Large intestine (tissue), 3 donors: ENCODE measurements around the gene ZNF236. TPM values are rescaled to one million over a fixed set of nuclear protein-coding genes. Genes with fewer than 3 reads are reported as not detected.

ENCODE experiments used
- DNase-seq, 2 donors: peaks; one replicate each; pipeline versions ENCODE4 v3.0.0 to v3.0.0-alpha.2; 2013
- H3K27ac ChIP-seq: one replicate; pipeline ENCODE4 v1.5.1; 2013; ENCODE audit warnings: low read length
- H3K27me3 ChIP-seq: 2 replicates; pipeline ENCODE4 v1.6.1; 2013; ENCODE audit warnings: low read length; ENCODE audit not compliant: control insufficient read depth, insufficient read depth
- H3K36me3 ChIP-seq: 2 replicates; pipeline ENCODE4 v1.6.1; 2013; ENCODE audit warnings: low read length; ENCODE audit not compliant: control insufficient read depth, insufficient read depth
- H3K4me1 ChIP-seq: one replicate; pipeline ENCODE4 v1.6.1; 2013; ENCODE audit warnings: low read length; ENCODE audit not compliant: control insufficient read depth, insufficient read depth
- H3K4me3 ChIP-seq: one replicate; pipeline ENCODE4 v1.5.1; 2013; ENCODE audit warnings: low read length
- H3K9me3 ChIP-seq: one replicate; pipeline ENCODE4 v1.6.1; 2013; ENCODE audit warnings: mild to moderate bottlenecking, low read depth, low read length, moderate library complexity; ENCODE audit not compliant: control insufficient read depth
- WGBS: methylation state at CpG from one replicate; pipeline ENCODE4 v1.1.5; 2013; ENCODE audit warnings: low lambda C conversion rate; ENCODE audit not compliant: insufficient coverage; 5-methylcytosine and 5-hydroxymethylcytosine counted together
- polyA plus RNA-seq: library from polyadenylated mRNA; unstranded; fragments of 120-200 nt; gene quantifications from one replicate; pipeline ENCODE4 v1.2.1, GENCODE V29; 2013

The ZNF236 gene
- polyA plus RNA-seq, 1 donor = 7.1 TPM

GRCh38 chr18:76837071-76837470 lies 14.7 kb downstream of the ZNF236 start:
- DNase-seq = no peak
- WGBS = 72% methylated on average over 2 of the region's 6 CpGs
- no peak overlapping the region for H3K27ac ChIP-seq

GRCh38 chr18:76838182-76838581 lies 15.8 kb downstream of the ZNF236 start:
- peak overlapping the region; percentile 35 for H3K27ac ChIP-seq

More at GRCh38 chr18:76837071-76837470, 14.7 kb downstream of the ZNF236 start:
- Histone ChIP-seq H3K9me3 (no peaks in the 10 kb centered on the region), H3K36me3 (no peaks in the 10 kb centered on the region), H3K27me3 (no peaks in the 10 kb centered on the region), H3K4me3 (no peak overlapping the region), H3K4me1 (peaks cover 11% of the 10 kb centered on the region)

DNA sequence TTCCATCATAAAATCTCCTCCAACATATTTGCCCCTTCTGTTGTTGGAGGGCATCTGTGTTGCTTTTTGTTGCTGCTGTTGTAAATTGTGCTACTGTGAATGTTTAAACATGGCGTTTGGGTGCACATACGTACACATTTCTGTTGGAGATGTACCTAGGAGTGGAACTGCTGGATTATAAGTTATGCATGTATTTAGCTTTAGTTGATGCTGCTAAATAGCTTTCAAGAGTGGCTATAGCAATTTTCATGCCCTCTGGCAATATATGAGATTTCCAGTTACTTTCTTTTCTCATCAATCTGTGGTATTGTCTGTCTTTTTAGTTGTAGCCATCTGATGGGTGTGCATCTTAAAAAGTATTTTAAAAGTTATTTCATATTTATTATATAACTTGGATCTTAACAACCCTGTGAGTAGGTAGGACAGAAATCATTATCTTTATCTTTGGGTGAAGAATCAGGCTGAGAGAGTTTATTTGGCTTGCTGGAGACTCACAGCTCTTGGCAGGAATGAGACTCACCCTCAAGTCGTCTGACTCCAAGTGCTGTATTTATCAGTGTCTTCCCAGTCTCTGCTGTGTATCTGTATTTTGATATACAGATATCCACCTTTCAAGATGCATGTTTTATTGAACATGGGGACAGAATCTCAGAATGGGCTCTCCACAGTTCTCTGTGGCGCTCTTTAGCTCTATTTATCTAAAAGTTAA lies 16.9 kb downstream of the ZNF236 start:
- no CpG with 5 or more reads among the region's 4 CpGs for WGBS
- H3K9me3 ChIP-seq = no peaks in the 10 kb centered on the region
- no peak overlapping the region for H3K27ac ChIP-seq
- peaks cover 11% of the 10 kb centered on the region for H3K4me1 ChIP-seq
- no peak overlapping the region for H3K4me3 ChIP-seq
- H3K27me3 ChIP-seq = no peaks in the 10 kb centered on the region
- no peaks in the 10 kb centered on the region for H3K36me3 ChIP-seq
- no peak for DNase-seq

More at GRCh38 chr18:76838182-76838581, 15.8 kb downstream of the ZNF236 start:
- H3K9me3 ChIP-seq = no peaks in the 10 kb centered on the region
- 0% methylated on average over 1 of the region's 3 CpGs for WGBS
- H3K27me3 ChIP-seq = no peaks in the 10 kb centered on the region
- peak; percentile 20 to 58 for DNase-seq
- no peak overlapping the region for H3K4me3 ChIP-seq
- peaks cover 11% of the 10 kb centered on the region for H3K4me1 ChIP-seq
- no peaks in the 10 kb centered on the region for H3K36me3 ChIP-seq

GRCh38 chr18:76842837-76843530 lies 20.6 kb downstream of the ZNF236 start:
- no peaks in the 10 kb centered on the region for H3K27me3 ChIP-seq
- no peaks in the 10 kb centered on the region for H3K9me3 ChIP-seq
- peaks cover 9% of the 10 kb centered on the region for H3K4me1 ChIP-seq
- H3K36me3 ChIP-seq = no peaks in the 10 kb centered on the region
- 100% methylated on average over 1 of the region's 6 CpGs for WGBS
- H3K4me3 ChIP-seq = no peak overlapping the region
- no peak for DNase-seq
- H3K27ac ChIP-seq = no peak overlapping the region

GRCh38 chr18:76844144-76844543 lies 21.8 kb downstream of the ZNF236 start:
- no peaks in the 10 kb centered on the region for H3K4me1 ChIP-seq
- H3K27me3 ChIP-seq = no peaks in the 10 kb centered on the region
- H3K4me3 ChIP-seq = no peak overlapping the region
- 92% methylated on average over 2 of the region's 4 CpGs for WGBS
- H3K36me3 ChIP-seq = no peaks in the 10 kb centered on the region
- DNase-seq = no peak
- no peak overlapping the region for H3K27ac ChIP-seq
- H3K9me3 ChIP-seq = no peaks in the 10 kb centered on the region

DNA sequence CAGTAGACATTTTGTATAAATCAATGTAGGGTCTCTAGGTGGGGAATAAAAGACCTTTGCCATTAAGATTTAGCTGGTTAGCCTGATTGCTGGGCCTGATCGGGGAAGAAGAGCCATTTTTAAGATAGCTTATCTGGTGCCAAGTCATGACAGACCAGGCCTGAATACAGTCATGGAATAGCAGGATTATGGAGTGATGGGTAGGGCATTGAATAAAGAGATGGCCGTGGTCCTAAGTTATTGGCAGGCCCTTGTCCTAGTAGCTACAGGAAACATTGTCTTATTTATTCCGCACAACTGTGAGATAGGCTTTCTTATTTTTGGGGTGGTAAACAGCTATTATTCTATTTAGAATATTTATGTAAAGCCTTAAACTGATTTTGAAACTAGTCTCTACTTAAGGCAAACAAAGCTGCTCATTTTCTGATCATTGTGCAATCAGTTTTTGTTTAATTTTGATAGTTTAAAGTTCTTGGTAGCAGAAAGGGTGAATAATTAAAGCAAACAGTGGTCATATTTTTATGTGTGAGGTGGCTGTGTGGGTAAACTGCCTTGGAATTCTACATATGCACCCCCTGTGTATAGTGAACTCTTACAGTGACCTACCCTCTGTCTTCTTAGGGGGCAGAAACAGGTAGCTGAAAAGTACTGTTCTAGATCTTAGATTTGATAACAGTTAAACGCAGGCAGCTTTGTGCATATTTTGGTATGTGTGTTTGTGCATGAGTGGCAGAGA lies 22.6 kb downstream of the ZNF236 start:
- Histone ChIP-seq H3K9me3 (no peaks in the 10 kb centered on the region), H3K27me3 (no peaks in the 10 kb centered on the region), H3K4me3 (no peak overlapping the region), H3K27ac (no peak overlapping the region), H3K36me3 (no peaks in the 10 kb centered on the region), H3K4me1 (no peaks in the 10 kb centered on the region)
- WGBS = no CpG with 5 or more reads among the region's 4 CpGs
- no peak for DNase-seq

GRCh38 chr18:76846217-76846616 lies 23.9 kb downstream of the ZNF236 start:
- H3K27ac ChIP-seq = no peak overlapping the region
- WGBS = no CpG with 5 or more reads among the region's 5 CpGs
- H3K4me3 ChIP-seq = no peak overlapping the region
- H3K36me3 ChIP-seq = no peaks in the 10 kb centered on the region
- H3K27me3 ChIP-seq = no peaks in the 10 kb centered on the region
- no peaks in the 10 kb centered on the region for H3K9me3 ChIP-seq
- H3K4me1 ChIP-seq = no peaks in the 10 kb centered on the region
- no peak for DNase-seq

DNA sequence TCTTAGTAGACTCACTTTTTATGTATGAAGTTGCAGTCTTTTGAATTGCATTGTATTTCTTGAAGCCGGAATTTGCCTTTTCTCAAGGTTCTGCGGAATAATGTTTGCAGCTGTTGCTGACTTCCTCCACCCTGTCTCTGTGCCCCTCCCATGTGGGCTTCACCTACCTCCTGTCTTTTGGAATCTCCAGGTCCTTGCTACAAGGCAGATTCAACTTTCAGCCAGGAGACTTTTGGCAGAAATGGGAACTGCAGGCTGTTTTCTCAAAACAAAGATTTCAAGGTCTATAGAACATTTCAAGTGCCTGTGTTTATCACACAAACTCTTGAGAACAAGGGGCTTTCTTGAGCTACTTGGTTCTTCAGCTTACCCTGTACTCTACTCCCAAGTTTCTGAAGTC lies 25.6 kb downstream of the ZNF236 start:
- Histone ChIP-seq H3K9me3 (no peaks in the 10 kb centered on the region), H3K36me3 (peaks cover 7% of the 10 kb centered on the region), H3K27me3 (no peaks in the 10 kb centered on the region), H3K4me1 (no peaks in the 10 kb centered on the region), H3K27ac (no peak overlapping the region), H3K4me3 (no peak overlapping the region)
- DNase-seq = no peak
- no CpG with 5 or more reads among the region's 2 CpGs for WGBS

DNA sequence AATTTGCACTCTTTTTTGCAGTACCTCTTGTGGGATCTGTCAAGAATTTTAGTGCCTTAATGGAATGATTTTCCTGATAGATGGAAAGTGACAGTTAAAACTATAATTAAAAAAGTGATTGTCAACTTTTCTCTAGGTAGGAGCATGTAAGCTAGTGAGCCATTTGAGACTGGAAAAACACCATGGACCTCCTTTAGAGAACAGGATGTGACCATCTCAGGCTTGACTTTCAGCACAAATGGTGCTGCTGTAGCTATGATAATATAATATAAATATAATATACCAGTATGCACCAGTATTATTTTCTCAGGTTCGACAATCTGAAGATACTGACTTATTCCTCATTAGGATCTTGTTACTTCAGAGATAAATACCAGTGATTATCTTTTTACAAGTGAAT lies 27.8 kb downstream of the ZNF236 start:
- Histone ChIP-seq H3K4me1 (no peaks in the 10 kb centered on the region), H3K9me3 (no peaks in the 10 kb centered on the region), H3K27ac (no peak overlapping the region), H3K4me3 (no peak overlapping the region), H3K27me3 (no peaks in the 10 kb centered on the region), H3K36me3 (peaks cover 10% of the 10 kb centered on the region)
- no CpG with 5 or more reads among the region's 1 CpG for WGBS
- DNase-seq = no peak

DNA sequence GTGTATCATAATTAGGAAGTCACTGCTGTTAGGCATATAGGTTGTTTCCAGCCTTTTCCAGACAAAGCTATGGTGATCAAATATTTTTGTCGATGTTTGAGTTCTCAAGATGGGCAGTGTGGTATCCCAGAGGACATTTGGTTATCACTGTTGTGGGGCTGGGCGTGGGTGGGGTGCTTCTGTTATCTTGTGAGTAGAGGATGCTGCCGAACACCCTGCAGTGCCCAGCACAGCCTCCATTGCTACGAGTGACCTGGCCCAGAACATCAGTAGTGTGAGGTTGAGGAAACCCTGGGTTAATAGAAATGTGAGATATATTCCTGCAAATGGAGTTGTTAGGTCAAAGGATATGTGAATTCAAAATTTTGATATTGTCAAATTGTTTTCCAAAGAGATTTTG lies 33.2 kb downstream of the ZNF236 start:
- Histone ChIP-seq H3K4me1 (no peaks in the 10 kb centered on the region), H3K27me3 (no peaks in the 10 kb centered on the region), H3K36me3 (peaks cover 18% of the 10 kb centered on the region), H3K9me3 (no peaks in the 10 kb centered on the region), H3K4me3 (no peak overlapping the region), H3K27ac (no peak overlapping the region)
- no peak for DNase-seq
- WGBS = no CpG with 5 or more reads among the region's 4 CpGs
